Measurements from ENCODE around the gene HSD17B1.

Gene HSD17B1

DNA sequence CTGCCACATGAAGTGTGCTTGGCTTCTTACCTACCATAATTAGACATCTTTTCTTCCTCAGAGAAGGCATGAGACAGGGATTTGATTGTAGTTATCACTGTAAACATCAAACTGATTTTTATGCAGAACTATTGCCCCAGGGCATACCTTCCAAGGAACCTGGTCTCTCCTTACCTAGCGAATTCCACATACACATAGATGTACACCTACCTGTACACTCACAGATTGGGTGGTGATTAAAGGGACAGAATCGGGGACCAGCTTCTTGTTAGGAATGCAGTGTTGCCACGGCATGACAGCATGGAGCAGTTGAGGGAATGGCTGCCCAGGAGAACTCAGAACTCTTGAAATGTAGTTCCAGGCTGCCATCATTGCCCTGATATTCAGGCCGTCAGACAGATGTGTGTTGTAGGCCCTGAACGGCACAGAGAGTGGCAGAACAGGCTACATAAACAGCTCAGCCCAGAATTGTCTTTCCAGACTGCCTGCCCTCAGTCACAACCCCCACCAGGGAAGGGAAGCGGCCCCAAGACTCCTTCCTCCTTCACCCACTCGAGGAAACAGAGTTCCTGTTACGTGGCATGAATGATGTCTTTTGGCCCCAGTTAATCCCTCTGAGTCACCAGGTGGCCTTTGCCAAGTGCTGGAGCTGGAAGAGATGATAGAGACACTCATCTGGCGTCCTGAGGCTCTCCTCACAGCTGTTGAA is 34.5 kb upstream of the HSD17B1 start:
- FAIRE-seq, result no peak
- no peak for TF ChIP-seq TAF1 (IDR thresholded peaks at IDR 0.05; ENCODE audit: borderline replicate concordance, low read depth, low read length)
- TF ChIP-seq POLR2AphosphoS5 (IDR thresholded peaks at IDR 0.05; ENCODE audit: low read depth, low read length), result no peak
- no peak for TF ChIP-seq POLR2A (IDR thresholded peaks at IDR 0.05; ENCODE audit: low read depth, low read length)
- no peak for DNase-seq (ENCODE audit: insufficient read length)

DNA sequence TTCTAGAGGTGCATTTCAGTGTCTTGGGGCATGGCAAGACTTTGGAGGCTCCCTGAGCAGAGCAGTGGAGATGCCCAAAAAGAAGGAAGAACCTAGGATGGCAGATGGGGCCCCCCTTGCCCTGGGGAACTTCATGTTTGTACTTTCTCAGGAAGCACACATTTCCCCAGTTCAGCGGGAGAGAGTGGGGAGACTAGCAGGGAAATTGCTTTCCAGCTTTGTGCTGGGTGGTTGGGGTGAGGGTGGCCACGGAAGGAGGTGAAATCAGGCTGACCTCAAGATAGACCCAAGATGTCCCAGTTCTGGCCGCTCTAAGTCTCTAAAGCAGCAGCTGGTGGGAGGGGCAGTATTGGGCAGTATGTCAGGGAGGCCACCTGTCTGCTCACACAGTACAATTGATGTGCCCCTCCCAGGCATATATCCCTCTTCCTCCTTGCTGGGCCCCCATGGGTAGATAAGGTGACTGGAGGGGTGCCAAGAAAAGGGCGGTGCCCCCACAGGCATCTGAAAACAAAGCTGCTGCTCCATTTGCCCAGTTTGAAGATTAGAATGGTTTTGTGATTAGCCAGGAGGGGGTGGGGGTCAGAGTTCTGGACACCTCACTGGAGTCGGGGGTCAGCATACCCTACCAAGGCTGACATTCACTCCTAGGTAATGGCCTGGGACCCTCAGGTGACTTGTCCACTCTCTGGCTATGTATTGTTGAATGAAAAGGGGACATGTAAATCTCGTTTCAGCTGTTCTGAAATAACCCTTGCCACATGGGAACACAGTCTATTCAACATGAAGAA is 33.8 kb upstream of the HSD17B1 start:
- DNase-seq (ENCODE audit: insufficient read length) (no peak), FAIRE-seq (no peak)
- TF ChIP-seq POLR2A (IDR thresholded peaks at IDR 0.05; ENCODE audit: low read depth, low read length), result no peak
- TF ChIP-seq TAF1 (IDR thresholded peaks at IDR 0.05; ENCODE audit: borderline replicate concordance, low read depth, low read length), result no peak

DNA sequence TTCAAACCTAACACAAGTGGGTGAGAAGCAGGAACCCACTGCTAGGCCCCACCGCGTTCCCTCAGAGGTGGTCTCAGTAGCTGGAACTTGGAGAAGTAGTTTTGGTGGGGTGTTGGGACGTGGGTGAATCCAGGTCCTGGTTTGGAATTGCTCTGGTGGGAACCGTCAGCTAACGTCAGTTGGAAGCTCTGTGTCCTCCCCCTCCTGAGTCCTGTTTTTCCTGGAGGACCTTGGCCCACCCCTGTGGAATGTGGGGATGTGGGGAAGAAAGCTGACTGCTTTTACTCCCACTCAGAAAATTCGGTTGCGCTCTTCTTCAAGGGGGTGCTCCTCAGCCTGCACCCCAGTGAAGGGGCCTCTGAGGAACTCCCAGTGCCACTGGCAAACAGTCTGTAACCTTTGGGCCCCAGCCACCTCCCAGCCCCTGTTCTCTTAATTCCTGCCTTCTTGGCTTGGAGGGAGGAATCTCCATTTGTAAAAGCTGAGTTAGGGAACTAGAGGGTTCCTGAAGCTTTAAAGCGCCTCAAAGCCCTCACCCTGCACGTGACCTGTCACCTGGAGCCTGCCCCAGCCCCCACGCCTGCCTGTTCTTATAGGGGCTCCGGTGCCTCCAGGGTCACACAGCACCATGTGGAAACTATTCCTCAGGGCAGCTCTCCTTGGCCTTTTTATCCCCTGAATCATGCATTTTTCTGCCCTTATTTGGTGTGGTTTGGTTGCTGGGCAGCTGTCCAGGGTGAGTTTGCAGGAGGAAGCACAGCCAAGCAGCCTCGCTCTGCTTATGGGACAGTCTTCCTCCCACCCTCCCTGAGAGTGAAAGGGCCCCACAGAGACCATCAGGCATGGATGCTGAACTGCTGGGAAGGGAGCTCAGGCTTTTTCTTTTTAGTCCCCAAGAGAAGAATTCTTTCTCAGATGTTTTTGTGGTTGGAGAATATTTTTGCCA is 32.9 kb upstream of the HSD17B1 start:
- TF ChIP-seq POLR2A (IDR thresholded peaks at IDR 0.05; ENCODE audit: low read depth, low read length), result no peak
- TF ChIP-seq POLR2AphosphoS5 (IDR thresholded peaks at IDR 0.05; ENCODE audit: low read depth, low read length), result no peak
- TF ChIP-seq TAF1 (IDR thresholded peaks at IDR 0.05; ENCODE audit: borderline replicate concordance, low read depth, low read length), result no peak
- no peak for FAIRE-seq
- DNase-seq (ENCODE audit: insufficient read length), result no peak

DNA sequence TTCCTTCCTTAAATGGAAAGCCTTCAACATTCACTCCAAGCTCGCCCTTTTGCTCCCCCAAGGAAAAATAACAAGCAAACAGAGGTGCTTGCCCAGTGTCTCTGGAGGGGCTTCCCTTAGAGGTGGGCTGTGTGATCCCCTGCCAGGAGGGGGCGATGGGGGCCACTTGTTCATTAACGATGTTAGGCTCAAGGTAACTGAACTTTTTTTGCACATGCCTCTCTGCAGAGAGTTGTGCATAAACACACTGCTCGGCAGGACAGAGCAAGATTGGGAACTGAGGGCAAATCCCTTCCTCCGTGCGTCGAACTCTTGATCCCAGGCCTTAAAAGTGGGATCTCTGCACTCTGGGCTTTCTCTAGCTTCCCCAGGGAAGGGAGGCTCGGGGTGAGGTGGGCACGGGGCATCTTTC is 32.2 kb upstream of the HSD17B1 start:
- DNase-seq (ENCODE audit: insufficient read length) (no peak), FAIRE-seq (no peak)
- TF ChIP-seq TAF1 (IDR thresholded peaks at IDR 0.05; ENCODE audit: borderline replicate concordance, low read depth, low read length) (no peak), POLR2AphosphoS5 (IDR thresholded peaks at IDR 0.05; ENCODE audit: low read depth, low read length) (no peak), POLR2A (IDR thresholded peaks at IDR 0.05; ENCODE audit: low read depth, low read length) (no peak)

DNA sequence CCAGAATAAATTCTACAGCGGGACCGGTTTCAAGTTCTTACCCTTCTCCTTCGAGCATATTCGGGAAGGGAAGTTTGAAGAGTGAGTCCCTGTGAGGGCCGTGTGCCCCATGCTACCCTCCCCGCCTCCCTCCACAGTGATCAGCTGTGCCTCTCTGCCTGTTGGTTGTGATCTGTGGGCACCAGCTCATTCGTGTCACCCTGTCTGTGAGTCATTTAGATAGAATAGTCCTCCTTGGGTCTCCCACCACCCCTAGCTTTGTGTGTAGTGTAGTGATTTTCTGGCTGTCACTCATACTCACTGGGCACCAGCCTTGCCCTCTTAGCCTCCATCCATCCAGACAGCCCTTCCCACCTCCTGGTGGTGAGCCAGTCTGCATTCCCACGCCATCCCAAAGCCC is 31.7 kb upstream of the HSD17B1 start:
- no peak for TF ChIP-seq POLR2A (IDR thresholded peaks at IDR 0.05; ENCODE audit: low read depth, low read length)
- no peak for TF ChIP-seq POLR2AphosphoS5 (IDR thresholded peaks at IDR 0.05; ENCODE audit: low read depth, low read length)
- no peak for TF ChIP-seq TAF1 (IDR thresholded peaks at IDR 0.05; ENCODE audit: borderline replicate concordance, low read depth, low read length)
- DNase-seq (ENCODE audit: insufficient read length) (no peak), FAIRE-seq (no peak)

DNA sequence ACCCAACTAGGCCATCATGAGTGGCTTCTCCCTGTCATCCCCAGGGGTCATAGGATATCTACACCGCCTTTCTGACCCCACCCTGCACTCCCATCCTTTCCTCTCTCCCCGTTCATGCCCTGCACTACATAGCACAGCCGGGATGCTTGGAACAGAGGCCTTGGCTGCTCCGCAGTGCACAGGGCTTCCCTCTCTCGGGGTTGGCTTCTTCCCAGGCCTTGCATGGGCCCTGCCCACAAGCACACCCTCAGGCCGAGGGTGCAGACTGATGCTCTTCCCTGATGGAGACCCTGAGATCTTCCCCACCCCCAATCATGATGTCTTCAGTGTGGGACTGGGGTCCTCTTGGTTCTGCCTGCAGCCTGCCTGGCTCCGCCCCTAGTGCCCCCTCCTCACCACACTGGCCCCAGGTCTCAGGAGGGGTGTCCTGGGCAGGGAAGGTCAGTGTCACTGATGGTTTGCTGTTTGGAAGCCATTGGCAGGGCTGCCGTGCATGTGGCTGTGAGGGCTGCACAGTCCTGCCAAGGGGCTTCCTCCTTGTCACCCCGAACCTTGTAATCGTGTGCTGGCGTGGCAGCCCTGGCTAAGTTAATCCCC is 31.0 kb upstream of the HSD17B1 start:
- FAIRE-seq (no peak), DNase-seq (ENCODE audit: insufficient read length) (no peak)
- TF ChIP-seq TAF1 (IDR thresholded peaks at IDR 0.05; ENCODE audit: borderline replicate concordance, low read depth, low read length) (no peak), POLR2AphosphoS5 (IDR thresholded peaks at IDR 0.05; ENCODE audit: low read depth, low read length) (no peak), POLR2A (IDR thresholded peaks at IDR 0.05; ENCODE audit: low read depth, low read length) (no peak)

DNA sequence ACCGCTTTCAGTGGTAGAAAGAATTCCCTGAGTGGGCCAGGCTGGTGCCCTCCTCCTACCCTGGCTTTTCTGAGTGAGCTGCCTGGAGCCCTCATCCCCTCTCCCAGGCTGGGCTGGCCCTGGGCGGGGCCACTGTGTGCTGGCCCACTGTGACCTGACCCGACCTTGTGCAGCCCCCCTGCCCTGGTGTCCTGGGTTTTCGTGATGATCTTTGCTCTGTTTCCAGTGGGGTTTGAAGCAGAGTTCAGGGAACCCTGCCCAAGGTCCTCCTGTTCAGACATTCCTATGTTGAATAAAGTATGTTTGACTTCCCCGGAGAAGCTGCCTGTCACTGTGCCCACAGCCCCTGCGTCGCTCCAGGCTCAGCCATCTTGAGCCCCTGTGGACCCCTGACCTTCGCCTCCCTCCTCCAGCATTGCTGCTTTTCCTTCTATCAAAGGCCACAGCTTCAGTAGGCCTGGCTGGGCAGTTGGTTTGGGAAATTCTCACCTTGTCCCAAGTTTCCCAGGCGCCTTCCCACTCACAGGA is 30.4 kb upstream of the HSD17B1 start:
- DNase-seq (ENCODE audit: insufficient read length) (no peak), FAIRE-seq (no peak)
- TF ChIP-seq TAF1 (IDR thresholded peaks at IDR 0.05; ENCODE audit: borderline replicate concordance, low read depth, low read length) (no peak), POLR2A (IDR thresholded peaks at IDR 0.05; ENCODE audit: low read depth, low read length) (no peak), POLR2AphosphoS5 (IDR thresholded peaks at IDR 0.05; ENCODE audit: low read depth, low read length) (no peak)

DNA sequence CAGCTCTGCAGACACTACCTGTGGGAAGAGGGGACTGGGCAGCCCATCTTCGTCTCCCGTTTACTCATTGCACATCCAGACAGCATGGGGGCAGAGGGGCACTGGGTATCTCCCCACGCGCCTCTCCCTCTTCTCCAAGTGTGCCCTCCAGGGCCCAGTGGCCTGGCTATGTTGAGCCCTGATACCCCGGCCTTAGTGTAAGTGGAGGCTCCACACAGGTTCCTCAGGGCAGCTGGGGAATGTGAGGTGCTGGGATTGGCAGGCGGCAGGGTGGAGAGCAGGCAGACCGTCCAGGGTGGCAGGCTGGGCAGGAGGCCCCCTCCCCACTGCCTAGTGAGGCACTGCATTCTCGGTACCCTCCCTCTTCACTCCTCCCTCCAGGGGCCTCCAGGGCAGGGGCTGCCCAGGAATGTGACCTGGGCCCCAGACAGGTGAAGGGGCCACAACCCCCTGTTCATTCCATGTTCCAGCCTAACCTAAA is 29.9 kb upstream of the HSD17B1 start:
- TF ChIP-seq TAF1 (IDR thresholded peaks at IDR 0.05; ENCODE audit: borderline replicate concordance, low read depth, low read length), result no peak
- TF ChIP-seq POLR2A (IDR thresholded peaks at IDR 0.05; ENCODE audit: low read depth, low read length), result no peak
- no peak for TF ChIP-seq POLR2AphosphoS5 (IDR thresholded peaks at IDR 0.05; ENCODE audit: low read depth, low read length)
- DNase-seq (ENCODE audit: insufficient read length), result no peak
- FAIRE-seq, result no peak

DNA sequence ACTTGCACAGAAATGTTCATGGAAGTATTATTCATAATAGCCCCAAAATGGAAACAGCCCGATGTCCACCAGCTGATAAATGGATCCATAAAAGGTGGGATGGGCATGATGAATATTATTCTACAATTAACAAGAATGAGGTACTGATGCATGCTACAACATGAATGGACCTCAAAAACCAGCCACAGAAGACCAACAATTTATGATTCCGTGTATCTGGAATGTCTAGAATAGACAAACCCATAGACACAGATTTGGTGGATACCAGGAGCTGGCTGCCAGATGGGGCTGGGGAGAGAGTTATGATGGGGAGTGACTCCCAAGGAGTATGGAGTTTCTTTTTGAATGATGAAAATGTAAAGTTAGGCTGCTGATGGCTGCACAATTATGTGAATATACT is 27.5 kb upstream of the HSD17B1 start:
- no peak for TF ChIP-seq POLR2AphosphoS5 (IDR thresholded peaks at IDR 0.05; ENCODE audit: low read depth, low read length)
- TF ChIP-seq TAF1 (IDR thresholded peaks at IDR 0.05; ENCODE audit: borderline replicate concordance, low read depth, low read length), result no peak
- TF ChIP-seq POLR2A (IDR thresholded peaks at IDR 0.05; ENCODE audit: low read depth, low read length), result no peak
- DNase-seq (ENCODE audit: insufficient read length), result no peak
- FAIRE-seq, result no peak

DNA sequence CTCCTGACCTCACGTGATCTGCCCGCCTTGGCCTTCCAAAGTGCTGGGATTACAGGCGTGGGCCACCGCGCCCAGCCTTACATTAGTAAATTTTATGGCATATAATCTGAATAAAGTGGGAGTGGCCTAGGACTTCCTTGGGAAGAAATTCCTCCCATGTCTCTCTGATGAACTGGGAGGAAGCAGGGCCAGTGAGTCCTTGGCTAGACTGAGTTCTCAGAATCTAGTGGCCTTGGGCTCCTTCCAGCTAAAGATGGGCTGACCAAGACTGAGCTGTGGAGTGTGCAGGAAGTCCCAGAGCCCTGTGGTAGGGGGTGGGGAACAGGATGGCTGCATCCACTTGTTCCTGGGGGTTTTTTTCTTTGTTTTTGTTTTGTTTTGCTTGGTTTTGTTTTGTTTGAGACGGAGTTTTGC is 26.7 kb upstream of the HSD17B1 start:
- TF ChIP-seq TAF1 (IDR thresholded peaks at IDR 0.05; ENCODE audit: borderline replicate concordance, low read depth, low read length) (no peak), POLR2AphosphoS5 (IDR thresholded peaks at IDR 0.05; ENCODE audit: low read depth, low read length) (no peak), POLR2A (IDR thresholded peaks at IDR 0.05; ENCODE audit: low read depth, low read length) (no peak)
- DNase-seq (ENCODE audit: insufficient read length), result no peak
- no peak for FAIRE-seq
